ENCODE results near the gene ZNF304.

Gene ZNF304

GRCh38 chr19:57406516-57407123 is 55.5 kb downstream of the ZNF304 start:
- no peak overlapping the region for H3K4me3 ChIP-seq
- H3K27ac ChIP-seq = no peak overlapping the region
- H3K4me1 ChIP-seq = peaks cover 4% of the 10 kb centered on the region
- H3K9me3 ChIP-seq = peaks cover 22% of the 10 kb centered on the region
- peaks cover 5% of the 10 kb centered on the region; the same call in 1 of the 2 replicates for H4K20me1 ChIP-seq
- peaks cover 23% of the 10 kb centered on the region for H3K36me3 ChIP-seq
- TF ChIP-seq Cebpa-rat (IDR thresholded peaks at IDR 0.05) = peak; percentile 37; the same call in 1 of the 2 replicates
- H3K27me3 ChIP-seq = no peaks in the 10 kb centered on the region
- no peak overlapping the region for H3K4me2 ChIP-seq
- H3K9ac ChIP-seq = no peak overlapping the region

Measured in BLaER1 (cell line).